Measurements from ENCODE around the gene EPB41L4B. TPM values are rescaled to one million over a fixed set of nuclear protein-coding genes. Genes with fewer than 3 reads are reported as not detected.

Gene EPB41L4B
- total RNA-seq, 1 experiment from 2014 or later, result 8.1 TPM

GRCh38 chr9:109289931-109290330 is 30.9 kb downstream of the EPB41L4B start:
- H3K9ac ChIP-seq (ENCODE audit: low read length), result no peak overlapping the region
- H4K20me1 ChIP-seq (ENCODE audit: insufficient read depth), result no peaks in the 10 kb centered on the region
- H3K27ac ChIP-seq (ENCODE audit: low read depth, low read length), result no peak overlapping the region
- no peaks in the 10 kb centered on the region for H3K9me2 ChIP-seq (ENCODE audit: insufficient read depth)
- H3K4me3 ChIP-seq (replicated peaks in 1 of 2; ENCODE audit: low read depth in 1 of 2, low read length in 2 of 2), result no peak overlapping the region
- ChIA-PET RAD21 (ENCODE audit: low non-redundant PET in 1 of 2, low total read pairs in 2 of 2, uncharacterized antibody in 2 of 2, unreplicated experiment in 2 of 2) (no interaction called here), POLR2A (no interaction called here), CTCF (no interaction called here)
- no TSS peak for BruUV-seq (replicated peaks)
- no peak for DNase-seq (ENCODE audit: low read depth, low spot score)
- H3K79me2 ChIP-seq (ENCODE audit: insufficient read depth, low read length), result peaks cover 8% of the 10 kb centered on the region; the same call in 1 of the 2 replicates
- H3K9me3 ChIP-seq (ENCODE audit: control insufficient read depth in 1 of 2, insufficient read depth in 1 of 2, low read depth in 1 of 2, low read length in 2 of 2), result no peaks in the 10 kb centered on the region
- no peak overlapping the region for H3K4me2 ChIP-seq (ENCODE audit: low read length)
- no peak overlapping the region for H2AFZ ChIP-seq (ENCODE audit: low read depth, low read length, poor library complexity, severe bottlenecking)
- intact Hi-C loops (cut with micrococcal nuclease), result no loop called here
- TF ChIP-seq YY1 (IDR thresholded peaks at IDR 0.05; ENCODE audit: extremely low read depth, insufficient replicate concordance, low read depth, low read length) (no peak), SRF (IDR thresholded peaks at IDR 0.05; ENCODE audit: low read depth) (no peak), RAD21 (IDR thresholded peaks at IDR 0.05; ENCODE audit: low read depth) (no peak)
- TF ChIP-seq, protein P1, sequence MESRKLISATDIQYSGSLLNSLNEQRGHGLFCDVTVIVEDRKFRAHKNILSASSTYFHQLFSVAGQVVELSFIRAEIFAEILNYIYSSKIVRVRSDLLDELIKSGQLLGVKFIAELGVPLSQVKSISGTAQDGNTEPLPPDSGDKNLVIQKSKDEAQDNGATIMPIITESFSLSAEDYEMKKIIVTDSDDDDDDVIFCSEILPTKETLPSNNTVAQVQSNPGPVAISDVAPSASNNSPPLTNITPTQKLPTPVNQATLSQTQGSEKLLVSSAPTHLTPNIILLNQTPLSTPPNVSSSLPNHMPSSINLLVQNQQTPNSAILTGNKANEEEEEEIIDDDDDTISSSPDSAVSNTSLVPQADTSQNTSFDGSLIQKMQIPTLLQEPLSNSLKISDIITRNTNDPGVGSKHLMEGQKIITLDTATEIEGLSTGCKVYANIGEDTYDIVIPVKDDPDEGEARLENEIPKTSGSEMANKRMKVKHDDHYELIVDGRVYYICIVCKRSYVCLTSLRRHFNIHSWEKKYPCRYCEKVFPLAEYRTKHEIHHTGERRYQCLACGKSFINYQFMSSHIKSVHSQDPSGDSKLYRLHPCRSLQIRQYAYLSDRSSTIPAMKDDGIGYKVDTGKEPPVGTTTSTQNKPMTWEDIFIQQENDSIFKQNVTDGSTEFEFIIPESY (IDR thresholded peaks at IDR 0.05; ENCODE audit: extremely low read depth, insufficient replicate concordance, low read length), result no peak
- ATAC-seq, result no peak
- no peaks in the 10 kb centered on the region for H3K36me3 ChIP-seq (ENCODE audit: control insufficient read depth in 1 of 2, insufficient read depth in 2 of 2, low read length in 2 of 2)
- H3K4me1 ChIP-seq (ENCODE audit: control insufficient read depth in 1 of 2, insufficient read depth in 2 of 2, low read length in 2 of 2), result no peaks in the 10 kb centered on the region
- H3K27me3 ChIP-seq (ENCODE audit: insufficient read depth, low read length), result no peaks in the 10 kb centered on the region

DNA sequence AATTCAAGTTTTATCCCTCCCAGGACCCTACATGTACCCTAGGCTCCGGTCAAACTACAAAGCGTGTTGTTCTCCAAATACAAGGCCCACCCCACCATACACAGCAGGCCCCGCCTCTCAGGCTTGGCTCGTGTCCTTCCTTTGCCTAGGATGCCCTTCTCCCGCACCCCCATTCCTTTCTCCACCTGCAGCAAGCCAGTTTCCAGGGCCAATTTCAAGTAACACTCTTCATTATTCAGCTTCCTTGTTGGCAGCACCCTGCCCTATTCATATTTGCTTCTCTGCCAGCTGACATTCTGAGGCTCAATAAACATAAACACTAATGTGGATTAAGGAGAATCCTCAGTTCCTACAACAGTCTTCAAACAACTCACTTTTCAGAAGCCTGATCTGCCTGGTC is 31.7 kb downstream of the EPB41L4B start:
- no peaks in the 10 kb centered on the region for H3K36me3 ChIP-seq (ENCODE audit: control insufficient read depth in 1 of 2, insufficient read depth in 2 of 2, low read length in 2 of 2)
- H3K9me3 ChIP-seq (ENCODE audit: control insufficient read depth in 1 of 2, insufficient read depth in 1 of 2, low read depth in 1 of 2, low read length in 2 of 2), result no peaks in the 10 kb centered on the region
- TF ChIP-seq, protein P1 (IDR thresholded peaks at IDR 0.05; ENCODE audit: extremely low read depth, insufficient replicate concordance, low read length), result no peak
- TF ChIP-seq EGR1 (IDR thresholded peaks at IDR 0.05; ENCODE audit: low read depth) (no peak), SP1 (IDR thresholded peaks at IDR 0.05; ENCODE audit: low read depth) (no peak), TCF7L2 (IDR thresholded peaks at IDR 0.05; ENCODE audit: borderline replicate concordance, extremely low read depth, insufficient read depth, insufficient read length) (no peak), YY1 (IDR thresholded peaks at IDR 0.05; ENCODE audit: extremely low read depth, insufficient replicate concordance, low read depth, low read length) (no peak), JUND (IDR thresholded peaks at IDR 0.05) (no peak), ZFX (IDR thresholded peaks at IDR 0.05) (no peak), FOSL1 (IDR thresholded peaks at IDR 0.05; ENCODE audit: low read depth) (no peak), POLR2AphosphoS5 (IDR thresholded peaks at IDR 0.05; ENCODE audit: low read depth, low read length) (no peak)
- intact Hi-C loops (cut with micrococcal nuclease), result no loop called here
- CTCF ChIA-PET, result no interaction called here
- no peaks in the 10 kb centered on the region for H3K9me2 ChIP-seq (ENCODE audit: insufficient read depth)
- no peaks in the 10 kb centered on the region for H3K27me3 ChIP-seq (ENCODE audit: insufficient read depth, low read length)
- POLR2A ChIA-PET, result no interaction called here
- H2AFZ ChIP-seq (ENCODE audit: low read depth, low read length, poor library complexity, severe bottlenecking), result no peak overlapping the region
- H3K27ac ChIP-seq (ENCODE audit: low read depth, low read length), result no peak overlapping the region
- ATAC-seq (no peak), DNase-seq (ENCODE audit: low read depth, low spot score) (no peak)
- no peaks in the 10 kb centered on the region for H4K20me1 ChIP-seq (ENCODE audit: insufficient read depth)
- BruUV-seq (replicated peaks), result no TSS peak
- peaks cover 4% of the 10 kb centered on the region; the same call in 1 of the 2 replicates for H3K79me2 ChIP-seq (ENCODE audit: insufficient read depth, low read length)
- H3K4me1 ChIP-seq (ENCODE audit: control insufficient read depth in 1 of 2, insufficient read depth in 2 of 2, low read length in 2 of 2), result no peaks in the 10 kb centered on the region
- no peak overlapping the region for H3K4me2 ChIP-seq (ENCODE audit: low read length)
- RAD21 ChIA-PET (ENCODE audit: low non-redundant PET in 1 of 2, low total read pairs in 2 of 2, uncharacterized antibody in 2 of 2, unreplicated experiment in 2 of 2), result no interaction called here
- no peak overlapping the region for H3K4me3 ChIP-seq (replicated peaks in 1 of 2; ENCODE audit: low read depth in 1 of 2, low read length in 2 of 2)
- H3K9ac ChIP-seq (ENCODE audit: low read length), result no peak overlapping the region
